HG02840 (cell line): ENCODE data around the gene BCOR.

ENCODE experiments used
- ATAC-seq: cut with Tn5 transposase; IDR thresholded peaks from one replicate; pipeline ENCODE4 v1.9.1; 2021; ENCODE audit warnings: mild to moderate bottlenecking, moderate library complexity, moderate number of reproducible peaks; ENCODE audit not compliant: unreplicated experiment, low FRiP score

BCOR gene

DNA sequence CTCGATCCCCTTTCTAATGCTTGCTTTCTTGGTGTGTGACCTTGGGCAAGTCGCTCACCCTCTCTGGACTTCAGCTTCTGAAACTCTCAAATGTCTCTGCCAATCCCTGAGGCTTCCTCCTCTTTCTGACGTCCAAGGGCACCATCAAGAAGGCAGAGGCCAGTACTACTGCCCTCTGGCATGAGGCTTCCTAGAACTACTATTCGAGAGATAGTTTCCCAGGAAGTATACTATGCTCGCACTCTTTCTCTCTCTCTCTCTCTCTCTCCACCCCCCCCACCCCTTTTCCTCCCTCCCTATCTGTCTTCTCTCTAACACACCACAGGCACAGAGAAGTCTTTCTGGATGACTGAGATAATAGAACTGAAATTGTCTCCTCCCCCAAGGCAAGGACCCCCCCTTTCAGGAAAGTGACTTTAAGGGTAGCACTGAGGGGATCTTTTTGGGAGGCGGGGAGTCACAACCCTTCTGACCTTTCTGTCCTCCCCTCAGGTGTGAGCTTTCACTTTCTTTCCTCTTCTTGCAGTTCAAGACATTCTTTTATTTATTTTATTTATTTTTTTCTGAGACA is 20.0 kb upstream of the BCOR start:
- ATAC-seq: no peak

DNA sequence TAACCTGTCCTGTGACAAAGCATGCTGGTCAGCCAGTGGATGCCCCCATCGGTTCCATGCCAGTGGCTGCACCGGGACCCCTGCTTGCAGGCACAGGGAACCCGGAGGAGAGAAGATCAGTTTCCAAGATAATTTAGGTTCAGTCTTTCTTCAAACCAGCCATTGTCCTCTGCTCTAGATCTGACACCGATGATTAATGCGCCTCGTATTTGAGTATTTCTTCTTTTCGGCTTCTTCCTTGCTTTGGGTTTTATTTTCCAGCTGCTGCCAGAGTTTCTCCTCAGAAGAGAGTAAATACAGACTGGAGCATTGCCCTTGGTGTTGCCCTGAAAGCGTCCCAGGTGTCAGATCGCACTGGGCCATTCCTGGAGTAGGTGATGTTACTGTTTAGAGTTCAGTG is 19.2 kb upstream of the BCOR start:
- ATAC-seq: no peak

DNA sequence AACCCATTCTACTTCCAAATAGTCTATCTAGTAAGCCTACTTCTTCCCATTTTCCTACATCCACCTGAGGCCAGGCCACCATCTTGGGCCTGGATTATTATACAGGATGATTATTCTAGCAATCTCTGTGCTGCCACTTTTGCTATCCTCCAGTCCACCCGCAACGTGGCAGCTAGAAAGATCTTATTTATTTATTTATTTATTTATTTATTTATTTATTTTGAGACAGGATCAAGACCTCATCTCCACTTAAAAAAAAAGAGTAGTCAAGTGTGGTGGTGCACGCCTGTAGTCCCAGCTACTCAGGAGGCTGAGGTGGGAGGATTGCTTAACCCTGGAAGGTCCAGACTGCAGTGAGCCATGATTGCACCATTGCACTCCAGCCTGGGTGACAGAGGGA is 15.2 kb upstream of the BCOR start:
- no peak for ATAC-seq

DNA sequence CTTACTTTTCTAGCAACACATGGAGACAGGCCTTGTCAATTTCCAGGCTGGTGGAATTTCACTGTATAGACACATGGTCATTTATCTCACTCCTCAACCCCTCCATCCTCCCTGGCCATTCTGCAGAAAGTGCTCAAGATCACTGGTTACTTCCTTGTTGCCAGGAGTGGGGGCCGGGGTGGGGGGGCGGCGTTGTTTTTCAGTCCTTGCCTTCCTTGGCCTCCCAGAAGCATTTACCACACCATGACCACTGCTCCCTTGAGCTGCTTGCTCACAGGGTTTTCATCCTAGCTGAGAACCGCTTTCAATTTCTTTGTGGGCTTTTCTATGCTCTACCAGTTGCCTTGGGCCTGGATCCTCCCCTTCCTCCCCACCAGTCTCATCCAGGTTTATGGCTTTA is 14.1 kb upstream of the BCOR start:
- no peak for ATAC-seq

DNA sequence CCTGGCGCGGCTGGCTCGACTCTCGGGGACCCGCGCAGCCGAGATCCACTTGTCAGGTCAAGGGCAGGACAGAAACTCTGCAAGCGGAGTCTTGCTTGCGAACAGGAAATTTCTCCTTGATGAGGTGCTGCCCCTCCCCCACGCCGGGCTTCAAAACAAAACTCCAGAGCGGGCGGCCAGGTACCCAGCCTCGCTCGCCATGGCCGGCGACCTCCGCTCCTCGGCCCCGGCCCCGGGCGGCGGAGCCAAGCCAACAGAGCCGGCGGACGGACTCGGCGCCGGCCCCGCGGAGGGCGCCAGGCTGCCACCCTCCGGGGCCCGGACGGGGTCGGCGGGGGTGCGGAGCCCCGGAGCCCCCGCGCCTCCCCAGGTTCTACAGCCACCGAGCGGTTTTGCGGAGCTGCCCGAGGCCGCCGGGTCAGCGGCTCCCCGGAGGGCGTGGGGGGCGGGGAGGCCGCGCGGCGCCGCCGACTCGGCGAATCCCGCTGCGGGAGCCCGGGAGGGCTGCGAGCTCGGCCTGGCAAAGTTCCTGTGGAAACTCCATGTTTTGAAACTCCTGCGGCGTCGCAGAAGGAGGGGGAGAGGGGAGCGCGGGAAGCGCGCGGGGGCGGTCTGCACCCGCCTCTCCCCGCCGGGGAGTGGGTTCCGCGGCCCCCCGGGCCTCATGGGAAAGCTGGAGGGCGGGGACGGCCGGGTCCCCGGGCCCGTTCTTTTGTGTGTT is 11.7 kb upstream of the BCOR start:
- ATAC-seq: no peak

DNA sequence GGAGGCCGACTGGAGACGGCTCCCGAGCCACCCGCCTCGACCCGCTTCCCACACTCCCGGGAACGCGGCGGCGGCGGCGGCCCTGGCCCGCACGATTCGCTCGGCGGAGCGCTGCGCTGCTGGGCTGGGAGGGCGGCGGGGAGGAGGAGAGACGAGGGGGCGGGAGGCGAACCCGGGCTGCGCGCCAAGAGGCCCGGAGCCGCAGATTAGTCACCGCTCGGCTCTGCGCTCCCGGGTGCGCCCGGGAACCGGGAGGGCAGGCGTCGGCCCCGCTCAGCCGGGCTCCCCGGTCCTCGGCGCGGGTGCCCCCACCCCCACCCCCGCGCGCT is 11.2 kb upstream of the BCOR start:
- ATAC-seq: no peak

DNA sequence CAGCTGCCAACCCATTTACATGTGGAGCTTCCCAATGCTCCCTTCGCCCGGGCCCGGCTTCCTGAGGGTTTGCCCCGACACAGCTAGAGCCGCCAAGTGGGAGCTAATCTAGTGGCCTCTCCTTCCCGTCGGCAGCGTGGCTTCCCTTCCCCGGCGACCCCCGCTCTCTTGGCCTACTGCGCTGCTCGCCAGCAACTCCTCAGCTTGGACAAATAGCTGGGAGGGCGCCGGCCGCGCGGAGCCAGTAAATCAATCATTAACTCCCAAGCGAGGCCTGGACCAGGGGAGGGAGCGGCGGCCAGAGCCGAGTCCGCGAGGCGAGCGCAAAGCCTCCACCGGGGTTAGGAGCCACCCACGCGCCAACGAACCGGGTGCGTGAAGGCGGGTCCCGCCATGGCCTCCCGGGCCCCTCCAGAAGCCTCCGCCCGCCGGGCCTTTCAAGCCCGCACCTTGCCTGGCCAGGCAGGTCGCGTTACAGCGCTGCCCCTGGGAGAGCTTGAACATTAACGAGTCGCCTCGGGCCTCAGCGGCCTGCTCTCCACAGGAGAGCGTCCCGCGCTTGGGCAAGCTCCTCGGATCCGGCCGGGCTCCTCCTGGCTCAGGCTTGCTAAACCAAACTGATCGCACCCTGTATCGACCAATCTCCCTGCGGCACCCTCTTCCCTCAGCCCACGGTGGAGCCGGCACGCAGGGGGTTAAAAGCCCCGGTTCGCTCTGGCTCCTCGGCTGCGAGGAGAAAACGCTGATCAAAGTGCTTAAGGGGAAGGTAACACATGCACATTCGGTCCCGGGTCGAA is 10.6 kb upstream of the BCOR start:
- ATAC-seq: no peak

DNA sequence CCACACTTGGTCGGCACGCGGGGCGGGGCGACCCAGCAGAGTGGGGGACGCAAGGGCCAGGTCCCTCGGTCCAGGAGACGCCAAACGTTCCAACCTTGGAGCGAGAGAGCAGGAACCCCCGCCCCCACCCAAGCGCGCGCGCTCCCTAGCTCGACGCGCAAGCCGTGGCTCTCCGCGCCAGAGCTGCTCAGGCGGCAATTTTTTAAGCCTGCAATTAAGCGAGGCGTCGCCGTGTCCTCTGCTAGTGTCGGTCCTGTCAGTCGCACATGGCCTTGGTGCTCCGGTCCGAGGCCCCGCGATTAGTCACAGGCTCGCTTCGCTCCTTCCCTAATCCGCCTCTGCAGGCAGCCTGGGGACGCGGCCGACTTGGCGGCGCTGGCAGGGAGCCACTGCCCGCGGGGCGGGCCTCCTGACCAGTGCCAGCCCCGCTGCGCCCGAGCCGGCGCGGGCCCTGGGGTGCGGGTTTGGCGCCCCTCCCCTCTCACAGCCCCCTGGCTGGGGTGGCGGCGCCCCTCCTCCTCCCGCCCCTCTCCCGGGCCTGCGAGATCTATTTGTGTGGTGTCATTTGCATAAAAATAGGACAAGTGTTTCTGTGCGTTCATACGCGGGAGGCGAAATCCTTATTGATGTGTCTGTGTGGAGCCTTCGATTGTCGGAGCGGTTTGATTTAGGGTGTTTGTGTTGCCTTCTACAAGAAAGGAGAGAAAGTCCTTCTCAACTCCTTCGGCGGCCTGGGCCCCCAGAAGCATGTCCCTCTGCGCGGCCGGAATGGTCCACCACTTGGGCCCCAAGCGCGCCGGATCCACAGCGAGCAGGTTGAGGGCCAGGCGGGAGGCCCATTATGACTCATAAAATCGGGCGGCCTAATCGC is 9.8 kb upstream of the BCOR start:
- no peak for ATAC-seq

DNA sequence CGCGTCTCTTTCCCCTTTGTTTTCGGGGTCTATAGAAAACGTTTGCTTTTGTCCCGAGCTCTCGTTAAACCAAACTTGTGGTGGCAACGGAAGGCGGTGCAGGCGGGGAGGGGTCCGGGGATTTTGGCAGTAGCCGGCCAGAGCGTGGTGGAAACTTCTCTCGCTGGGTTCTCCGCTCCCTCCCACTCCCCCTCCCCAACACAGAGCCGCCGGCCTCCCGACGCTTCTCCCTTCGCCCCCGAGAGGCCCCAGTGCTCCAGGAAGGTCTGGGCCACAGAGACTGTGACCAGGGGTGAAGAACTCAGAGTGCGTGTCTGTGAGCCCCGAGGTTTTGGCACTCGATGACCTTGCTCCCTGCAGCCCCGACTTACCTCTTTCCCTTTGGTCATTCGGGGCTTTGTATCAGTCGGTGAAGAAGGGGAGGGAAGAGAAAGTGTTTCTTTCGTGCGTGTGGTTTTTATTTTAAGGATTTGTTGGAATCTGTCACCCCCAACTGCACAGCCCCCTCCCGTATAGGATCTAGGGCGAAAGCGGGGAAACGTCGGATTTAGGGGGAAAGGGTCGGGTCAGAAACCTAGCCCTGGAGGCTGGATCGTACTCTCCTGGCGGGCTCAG is 9.0 kb upstream of the BCOR start:
- no peak for ATAC-seq

DNA sequence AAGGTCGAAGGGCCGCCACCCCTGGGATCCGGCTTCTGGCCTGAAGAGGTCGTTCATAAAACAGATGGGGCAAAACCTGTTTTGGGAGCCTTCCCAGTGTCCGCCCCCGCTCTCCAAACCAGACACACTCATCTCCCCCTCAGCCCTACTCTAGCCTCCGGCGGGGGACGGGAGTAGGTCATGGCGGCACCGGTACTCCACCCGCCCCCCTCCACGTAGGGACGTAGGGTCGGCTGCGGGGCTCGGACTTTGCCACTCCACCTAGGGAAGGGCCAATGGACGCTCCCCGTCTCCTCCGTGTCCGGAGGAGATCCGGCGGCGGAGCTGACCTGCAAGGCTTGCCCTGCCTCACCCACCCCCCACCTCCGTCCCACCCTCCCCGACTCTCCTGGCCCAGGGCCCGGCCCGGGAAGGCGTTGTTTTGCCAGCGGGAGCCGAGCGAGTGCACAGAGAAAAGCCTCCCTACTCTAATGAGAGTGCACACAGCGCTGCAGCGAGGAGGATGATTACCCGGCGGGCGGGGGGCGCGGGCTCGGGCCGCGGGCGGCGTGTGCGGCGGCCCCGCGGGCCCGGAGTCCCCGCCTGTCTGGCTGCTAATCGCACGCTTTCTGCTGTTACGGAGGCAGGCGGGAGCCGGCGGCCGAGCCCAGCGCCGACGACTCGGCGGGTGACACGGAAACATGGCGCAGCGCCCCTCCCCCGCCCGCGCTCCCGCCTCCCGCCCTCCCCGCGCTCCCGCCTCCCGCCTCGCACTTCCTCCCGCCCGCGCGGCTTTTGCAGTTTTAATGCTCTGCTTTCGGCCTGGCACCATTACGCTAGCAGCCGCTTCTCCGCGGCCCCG is 8.3 kb upstream of the BCOR start:
- no peak for ATAC-seq

DNA sequence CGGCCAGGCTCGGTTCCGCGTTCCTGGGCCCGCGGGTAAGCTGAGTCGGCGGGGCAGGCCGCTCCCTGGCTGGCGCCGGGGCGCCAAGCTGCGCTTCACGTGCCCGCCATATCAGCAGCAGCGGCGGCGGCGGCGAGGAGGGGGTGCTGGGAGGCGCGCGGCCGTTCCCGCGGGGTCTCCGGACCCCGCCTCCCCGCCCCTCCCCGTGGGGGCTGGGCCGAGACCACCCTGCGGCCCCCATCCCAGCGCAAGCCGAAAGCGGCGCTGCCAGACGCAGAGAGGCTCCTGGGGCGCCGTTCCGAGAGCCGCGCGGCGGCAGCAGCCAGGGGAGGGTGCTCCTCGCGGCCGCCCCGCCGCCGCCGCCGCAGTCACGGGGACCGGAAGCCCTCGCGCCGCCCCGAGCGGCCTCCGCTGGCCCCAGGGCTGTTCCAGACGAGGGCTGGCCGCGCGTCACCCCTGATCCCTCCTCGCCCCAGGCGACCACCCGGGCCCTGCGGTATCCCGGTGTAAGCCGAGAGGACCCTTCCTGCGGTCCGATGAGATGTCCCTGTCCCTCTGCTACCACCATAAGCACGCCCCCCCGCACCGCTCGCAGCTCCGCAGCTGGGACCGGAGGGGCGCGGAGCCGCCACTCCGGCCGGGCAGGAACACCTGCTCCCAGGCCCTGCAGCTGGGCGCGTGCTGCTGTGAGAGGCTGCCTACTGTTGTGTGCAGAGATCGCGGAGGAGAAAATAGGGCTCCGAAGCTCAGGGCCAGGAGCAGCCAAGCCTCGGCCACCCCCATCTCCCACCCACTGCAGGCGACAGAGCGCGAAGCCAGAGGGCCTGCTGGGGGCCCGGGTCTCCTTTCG is 7.5 kb upstream of the BCOR start:
- ATAC-seq: no peak

DNA sequence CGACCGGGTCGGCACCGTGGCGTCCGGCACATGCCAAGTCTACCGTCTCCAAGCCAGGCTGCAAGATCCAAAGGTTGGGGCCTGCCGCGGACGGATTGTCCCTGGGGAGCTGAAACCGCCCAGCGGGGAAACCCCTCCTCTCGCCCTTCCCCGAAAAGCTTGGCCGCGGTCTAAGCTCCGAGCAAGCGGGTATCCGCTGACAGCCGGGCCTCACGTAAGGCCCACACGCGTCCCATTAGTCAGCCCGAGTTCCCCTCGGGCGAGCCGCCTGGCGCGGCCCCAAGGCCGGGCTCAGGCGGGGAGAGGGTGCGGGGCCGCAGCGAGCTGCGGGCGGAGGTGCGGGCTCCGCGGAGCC is 6.8 kb upstream of the BCOR start:
- no peak for ATAC-seq

DNA sequence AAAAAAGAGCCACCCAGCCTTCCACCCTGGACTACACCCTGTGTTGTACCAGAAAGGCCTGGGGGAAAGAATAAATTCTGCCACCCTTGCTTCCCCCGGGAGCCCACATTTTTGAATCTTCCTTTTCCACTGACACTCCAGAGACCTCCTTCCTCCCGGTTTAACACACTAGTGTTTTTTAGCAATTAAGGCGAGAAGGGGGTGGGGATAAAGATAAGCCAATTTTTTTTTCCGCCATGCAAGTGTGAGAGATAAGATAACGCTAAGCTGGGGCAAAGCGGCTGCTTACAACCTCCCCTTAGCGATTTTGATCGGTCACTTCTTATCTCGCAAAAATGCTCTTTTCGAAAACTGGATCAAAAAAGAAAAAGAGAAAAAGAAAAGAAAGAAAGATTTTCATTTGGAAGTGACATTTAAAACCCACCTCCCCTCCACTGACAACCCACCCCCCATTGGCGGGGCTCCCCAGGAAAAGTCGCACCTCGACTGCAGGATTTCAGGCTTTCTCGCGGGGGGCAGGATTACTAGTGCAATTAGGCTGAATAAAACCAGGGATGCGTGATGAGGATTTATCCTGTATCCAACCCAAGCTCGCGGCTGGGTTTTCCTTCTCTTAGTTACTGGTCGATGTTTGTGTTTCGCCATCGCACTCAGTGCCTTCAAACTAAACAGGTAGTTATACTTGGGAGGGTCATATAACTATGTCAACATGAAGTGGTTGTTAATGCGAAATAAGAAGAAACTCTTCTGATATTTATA is 6.0 kb upstream of the BCOR start:
- no peak for ATAC-seq

DNA sequence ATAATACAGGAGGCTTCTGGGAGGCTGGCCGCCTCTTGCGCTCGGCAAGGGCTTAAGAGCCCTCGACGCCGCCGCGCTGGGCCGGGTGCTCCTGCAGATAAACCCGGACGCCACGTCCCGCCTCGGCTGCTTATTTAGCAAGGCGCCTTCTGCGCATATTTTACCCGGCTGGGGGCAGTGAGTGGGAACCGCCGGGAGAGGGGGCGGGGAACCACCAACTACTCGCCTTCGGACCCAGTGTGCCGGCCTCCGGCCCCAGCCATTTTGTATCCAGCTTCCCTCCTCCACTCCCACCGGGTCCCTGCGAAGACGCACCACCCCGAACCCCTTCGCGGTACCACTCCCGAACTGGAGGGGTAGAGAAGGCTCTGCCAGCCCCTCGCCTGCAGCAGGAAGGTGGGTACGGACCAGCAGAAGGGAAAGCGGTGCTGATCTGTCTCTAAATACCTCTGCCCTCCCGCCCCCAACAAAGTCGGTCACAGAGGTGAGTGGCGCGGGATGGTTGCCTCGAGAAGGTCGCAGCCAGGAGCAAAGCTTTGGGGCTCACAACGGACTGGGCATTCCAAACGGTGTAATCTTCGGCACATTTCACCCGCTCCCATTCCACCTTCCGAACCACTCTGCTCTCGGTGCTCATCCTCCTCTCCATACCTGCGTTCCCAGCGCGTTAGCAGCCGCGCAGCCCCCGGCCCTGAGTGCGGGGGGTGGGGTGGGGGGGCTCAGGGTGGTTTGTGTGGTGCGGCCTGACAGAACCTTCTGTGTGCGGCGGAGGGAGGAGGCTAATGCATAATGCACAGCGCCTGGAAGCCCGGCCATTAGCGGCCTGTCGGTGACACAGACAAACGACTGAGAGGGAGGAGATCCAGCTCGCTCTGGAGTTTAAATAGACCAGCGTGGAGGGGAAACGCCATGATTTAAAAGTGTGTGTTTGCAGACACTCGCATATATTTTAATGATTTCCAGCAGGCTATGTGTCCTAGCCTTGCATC is 4.9 kb upstream of the BCOR start:
- ATAC-seq: no peak

DNA sequence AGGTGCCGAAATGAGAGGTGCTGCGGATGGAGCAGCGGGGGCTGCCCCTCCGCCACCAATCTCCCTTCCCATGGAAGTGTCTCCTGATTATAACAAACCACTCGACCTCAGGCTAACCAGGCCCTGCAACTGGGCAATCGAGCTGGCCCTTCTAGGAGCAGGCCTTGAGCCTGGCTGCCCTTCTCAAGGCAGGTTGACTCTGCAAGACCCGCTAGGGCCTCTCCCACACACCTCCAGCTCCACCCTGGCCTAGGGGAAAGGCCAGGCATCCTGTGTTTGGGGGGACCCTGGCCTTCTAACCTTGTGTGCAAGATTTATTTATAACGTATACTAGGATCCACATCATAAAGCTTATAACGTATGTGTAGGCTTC is 3.7 kb upstream of the BCOR start:
- ATAC-seq: no peak

DNA sequence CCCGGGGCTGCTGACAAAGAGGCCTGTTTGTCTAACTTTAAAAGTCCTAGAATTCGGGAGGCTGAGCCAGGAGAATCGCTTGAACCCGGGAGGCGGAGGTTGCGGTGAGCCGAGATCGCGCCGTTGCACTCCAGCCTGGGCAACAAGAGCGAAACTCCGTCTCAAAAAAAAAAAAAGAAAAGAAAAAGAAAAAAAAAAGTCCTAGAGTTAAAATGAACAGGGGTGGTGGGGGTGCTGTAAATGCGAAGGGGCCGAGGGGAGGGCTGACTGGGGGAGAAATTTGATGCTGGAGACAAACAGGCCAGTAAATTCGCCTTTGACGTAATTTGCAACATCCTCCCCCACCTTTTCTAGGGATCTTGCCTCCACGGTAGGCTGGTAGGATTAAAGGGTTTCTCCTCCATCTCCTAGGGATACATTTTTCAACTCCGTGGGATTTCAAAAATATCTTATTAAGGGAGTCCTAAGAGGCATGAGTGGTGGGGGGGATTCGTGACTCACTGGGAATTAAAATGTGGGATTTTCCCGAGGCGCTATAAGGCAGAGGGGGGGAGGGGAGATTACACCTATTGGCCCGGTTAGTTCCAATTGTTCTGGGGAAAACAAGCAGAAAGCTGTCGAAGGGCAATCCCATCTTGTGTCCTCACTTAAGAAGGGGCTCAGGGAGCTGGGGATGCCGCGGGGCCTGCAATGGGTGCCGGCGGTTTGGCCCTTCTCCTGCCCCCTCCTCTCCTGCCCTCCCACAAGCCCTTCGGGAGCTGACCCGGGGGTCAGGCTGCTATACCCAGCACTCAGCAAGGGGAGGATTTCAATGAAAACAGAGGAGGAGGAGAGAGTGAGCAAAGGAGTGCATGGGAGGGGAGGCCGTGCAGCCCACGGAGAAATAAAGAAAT is 3.0 kb upstream of the BCOR start:
- no peak for ATAC-seq
